SK-N-SH treated with all-trans-retinoic acid at 6 μM for 48 hours (cell line): Measurements from ENCODE around the gene RAC2.
"Not testable (repeated sequence)": the region's sequence is repeated elsewhere in the genome, so short reads cannot be mapped to it uniquely, and the experiment has no call there.

Experiments
- ATAC-seq: fragments of 200-7000 bp; cut with Tn5 transposase; 3 replicates; pipeline ENCODE4 v1.9.1; 2020; ENCODE audit warnings: mild to moderate bottlenecking, moderate library complexity
- BACH2 ChIP-seq: fragments of 250-450 bp; sonication (Bioruptor Pico); IDR thresholded peaks from 2 replicates; pipeline ENCODE4 v1.9.0; 2021; ENCODE audit warnings: mild to moderate bottlenecking, borderline replicate concordance
- CSDC2 ChIP-seq: fragments of 250-450 bp; sonication (Bioruptor Pico); IDR thresholded peaks from 2 replicates; pipeline ENCODE4 v1.5.0; 2020; ENCODE audit warnings: mild to moderate bottlenecking, moderate library complexity
- GLIS3 ChIP-seq: fragments of 250-450 bp; sonication (Bioruptor Pico); IDR thresholded peaks from 2 replicates; pipeline ENCODE4 v1.5.0; 2020; ENCODE audit warnings: mild to moderate bottlenecking, moderate library complexity
- OSR1 ChIP-seq: fragments of 250-450 bp; sonication (Bioruptor Pico); IDR thresholded peaks from 2 replicates; pipeline ENCODE4 v1.8.0; 2022; ENCODE audit warnings: moderate library complexity, mild to moderate bottlenecking, inconsistent platforms
- PATZ1 ChIP-seq: fragments of 250-450 bp; sonication (Bioruptor Pico); IDR thresholded peaks from 2 replicates; pipeline ENCODE4 v1.8.0; 2020; ENCODE audit warnings: mild to moderate bottlenecking, moderate library complexity, borderline replicate concordance
- POU6F1 ChIP-seq: fragments of 250-450 bp; sonication (Bioruptor Pico); IDR thresholded peaks from 2 replicates; pipeline ENCODE4 v1.8.0; 2021; ENCODE audit warnings: low read depth, mild to moderate bottlenecking, moderate library complexity, borderline replicate concordance
- PPARA ChIP-seq: fragments of 250-450 bp; sonication (Bioruptor Pico); IDR thresholded peaks from 2 replicates; pipeline ENCODE4 v1.5.0; 2020; ENCODE audit warnings: mild to moderate bottlenecking, borderline replicate concordance
- RARB ChIP-seq: fragments of 250-450 bp; sonication (Bioruptor Pico); IDR thresholded peaks from 2 replicates; pipeline ENCODE4 v1.8.0; 2021; ENCODE audit warnings: mild to moderate bottlenecking, moderate library complexity
- SNAI2 ChIP-seq: fragments of 250-450 bp; sonication (Bioruptor Pico); IDR thresholded peaks from 2 replicates; pipeline ENCODE4 v1.5.0; 2020; ENCODE audit warnings: mild to moderate bottlenecking, moderate library complexity
- ZFP3 ChIP-seq: fragments of 250-450 bp; sonication (Bioruptor Pico); IDR thresholded peaks from 2 replicates; pipeline ENCODE4 v1.5.0; 2020; ENCODE audit warnings: mild to moderate bottlenecking, moderate library complexity
- ZFP30 ChIP-seq: fragments of 450-650 bp; formaldehyde crosslinking; IDR thresholded peaks from 2 replicates; pipeline ENCODE4 v1.5.0; 2022; ENCODE audit warnings: mild to moderate bottlenecking, moderate library complexity
- ZNF565 ChIP-seq: fragments of 450-650 bp; formaldehyde crosslinking; conservative IDR thresholded peaks from 2 replicates; pipeline ENCODE4 v1.5.0; 2020; ENCODE audit warnings: low read depth, mild to moderate bottlenecking, moderate library complexity
- ZNF70 ChIP-seq: fragments of 450-650 bp; formaldehyde crosslinking; IDR thresholded peaks from 2 replicates; pipeline ENCODE4 v1.5.0; 2020; ENCODE audit warnings: mild to moderate bottlenecking, moderate library complexity
- ZNF8 ChIP-seq: fragments of 450-650 bp; formaldehyde crosslinking; IDR thresholded peaks from 2 replicates; pipeline ENCODE4 v1.5.0; 2020; ENCODE audit warnings: mild to moderate bottlenecking, moderate library complexity
- TF ChIP-seq, protein P1 (sequence below): fragments of 250-450 bp; sonication (Bioruptor Pico); IDR thresholded peaks from 2 replicates; pipeline ENCODE4 v1.5.0; 2020; ENCODE audit warnings: mild to moderate bottlenecking, moderate library complexity

The RAC2 gene

DNA sequence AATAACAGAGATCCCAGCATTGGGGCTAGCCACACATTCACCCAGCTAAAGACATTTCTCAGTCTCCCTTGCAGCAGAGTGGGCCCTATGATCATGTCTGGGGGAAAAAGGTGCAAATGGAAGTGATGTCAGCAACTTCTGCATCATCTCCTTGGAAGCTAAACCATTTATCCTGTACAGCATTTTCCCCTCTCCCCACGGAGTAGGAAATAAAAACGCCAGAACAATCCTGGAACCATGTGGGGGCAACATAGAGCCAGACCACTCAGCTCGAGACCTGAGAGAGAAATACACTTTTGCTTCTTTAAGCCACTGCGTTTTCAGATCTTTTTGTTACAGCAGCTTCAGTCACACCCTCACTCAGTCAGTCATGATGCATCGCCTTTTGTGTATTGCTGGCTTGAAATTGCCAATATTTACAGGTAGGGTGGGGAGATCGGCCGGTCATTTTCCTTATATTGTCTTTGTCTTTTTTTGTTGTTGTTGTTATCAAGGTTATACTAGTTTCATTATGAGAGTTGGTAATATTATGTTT is 9.1 kb upstream of the RAC2 start (continued):
- TF ChIP-seq PATZ1: no peak
- TF ChIP-seq OSR1: no peak
- no peak for TF ChIP-seq ZNF70 (CRISPR knock-in tag)
- no peak for TF ChIP-seq POU6F1 (CRISPR knock-in tag)
- TF ChIP-seq BACH2 (CRISPR knock-in tag): no peak
- TF ChIP-seq RARB (CRISPR knock-in tag): no peak
- no peak for TF ChIP-seq CSDC2 (CRISPR knock-in tag)
- no peak for TF ChIP-seq ZNF8 (CRISPR knock-in tag)

- ATAC-seq: not testable (repeated sequence)
Measured at GRCh38 chr22:37251836-37252235, 7.8 kb upstream of the RAC2 start.

DNA sequence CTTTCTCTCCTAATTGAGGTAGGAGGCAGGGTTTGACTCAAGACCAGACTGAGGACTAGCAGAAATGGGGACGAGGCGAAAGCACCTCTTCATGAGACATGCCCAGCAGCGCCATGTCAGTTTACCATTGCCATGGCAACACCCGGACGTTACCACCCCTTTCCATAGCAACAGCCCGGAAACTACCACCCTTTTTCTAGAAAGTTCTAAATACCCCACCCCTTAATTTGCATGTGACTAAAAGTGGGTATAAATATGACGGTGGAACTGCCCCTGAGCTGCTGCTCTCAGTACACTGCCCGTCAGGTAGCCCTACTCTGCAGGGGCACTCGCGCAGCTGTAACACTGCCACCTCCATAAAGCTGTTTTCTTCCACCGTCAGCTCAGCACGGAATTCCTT is 5.9 kb upstream of the RAC2 start:
- ATAC-seq: no peak
- no peak for TF ChIP-seq GLIS3 (CRISPR knock-in tag)
- TF ChIP-seq ZFP3: no peak
- no peak for TF ChIP-seq SNAI2
- no peak for TF ChIP-seq PATZ1

GRCh38 chr22:37248251-37248650 is 4.2 kb upstream of the RAC2 start:
- no peak for TF ChIP-seq CSDC2 (CRISPR knock-in tag)
- ATAC-seq: no peak

DNA sequence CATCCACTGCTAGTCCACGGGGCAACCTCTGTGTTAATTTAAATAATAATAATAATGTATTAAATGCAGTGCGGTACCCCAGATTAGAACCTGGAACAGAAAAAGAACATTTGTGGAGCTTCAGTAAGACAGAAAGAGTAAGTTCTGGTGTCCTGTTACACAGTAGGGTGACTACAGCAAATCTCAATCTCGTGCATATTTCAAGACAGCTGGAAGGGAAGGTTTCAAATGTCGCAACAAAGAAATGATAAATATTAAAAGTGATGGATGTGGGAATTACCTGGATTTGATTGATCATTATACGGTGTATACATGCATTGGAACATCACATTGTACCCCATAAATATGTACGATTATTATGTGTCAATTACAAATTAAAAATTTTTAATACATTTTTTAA is 1.7 kb upstream of the RAC2 start:
- TF ChIP-seq POU6F1 (CRISPR knock-in tag) (no peak), ZNF70 (CRISPR knock-in tag) (no peak), ZNF565 (CRISPR knock-in tag) (no peak), ZFP30 (CRISPR knock-in tag) (no peak), PPARA (no peak), RARB (CRISPR knock-in tag) (no peak)
- TF ChIP-seq, protein P1, sequence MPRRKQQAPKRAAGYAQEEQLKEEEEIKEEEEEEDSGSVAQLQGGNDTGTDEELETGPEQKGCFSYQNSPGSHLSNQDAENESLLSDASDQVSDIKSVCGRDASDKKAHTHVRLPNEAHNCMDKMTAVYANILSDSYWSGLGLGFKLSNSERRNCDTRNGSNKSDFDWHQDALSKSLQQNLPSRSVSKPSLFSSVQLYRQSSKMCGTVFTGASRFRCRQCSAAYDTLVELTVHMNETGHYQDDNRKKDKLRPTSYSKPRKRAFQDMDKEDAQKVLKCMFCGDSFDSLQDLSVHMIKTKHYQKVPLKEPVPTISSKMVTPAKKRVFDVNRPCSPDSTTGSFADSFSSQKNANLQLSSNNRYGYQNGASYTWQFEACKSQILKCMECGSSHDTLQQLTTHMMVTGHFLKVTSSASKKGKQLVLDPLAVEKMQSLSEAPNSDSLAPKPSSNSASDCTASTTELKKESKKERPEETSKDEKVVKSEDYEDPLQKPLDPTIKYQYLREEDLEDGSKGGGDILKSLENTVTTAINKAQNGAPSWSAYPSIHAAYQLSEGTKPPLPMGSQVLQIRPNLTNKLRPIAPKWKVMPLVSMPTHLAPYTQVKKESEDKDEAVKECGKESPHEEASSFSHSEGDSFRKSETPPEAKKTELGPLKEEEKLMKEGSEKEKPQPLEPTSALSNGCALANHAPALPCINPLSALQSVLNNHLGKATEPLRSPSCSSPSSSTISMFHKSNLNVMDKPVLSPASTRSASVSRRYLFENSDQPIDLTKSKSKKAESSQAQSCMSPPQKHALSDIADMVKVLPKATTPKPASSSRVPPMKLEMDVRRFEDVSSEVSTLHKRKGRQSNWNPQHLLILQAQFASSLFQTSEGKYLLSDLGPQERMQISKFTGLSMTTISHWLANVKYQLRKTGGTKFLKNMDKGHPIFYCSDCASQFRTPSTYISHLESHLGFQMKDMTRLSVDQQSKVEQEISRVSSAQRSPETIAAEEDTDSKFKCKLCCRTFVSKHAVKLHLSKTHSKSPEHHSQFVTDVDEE (CRISPR knock-in tag): no peak
- ATAC-seq: no peak
